IPS-18a (cell line): Measurements from ENCODE around the gene UBAC2.
"Not testable (repeated sequence)": the region's sequence is repeated elsewhere in the genome, so short reads cannot be mapped to it uniquely, and the experiment has no call there.

Experiments used
- H3K27ac ChIP-seq: one replicate; pipeline ENCODE4 v1.5.1; 2013; ENCODE audit warnings: low read length
- H3K27me3 ChIP-seq: one replicate; pipeline ENCODE4 v1.6.1; 2013; ENCODE audit warnings: mild to moderate bottlenecking, low read length; ENCODE audit not compliant: control insufficient read depth, insufficient read depth
- H3K36me3 ChIP-seq: one replicate; pipeline ENCODE4 v1.6.1; 2013; ENCODE audit warnings: low read depth, low read length; ENCODE audit not compliant: control insufficient read depth
- H3K4me1 ChIP-seq: one replicate; pipeline ENCODE4 v1.6.1; 2013; ENCODE audit warnings: low read depth, low read length; ENCODE audit not compliant: control insufficient read depth
- H3K4me3 ChIP-seq: one replicate; pipeline ENCODE4 v1.5.1; 2013; ENCODE audit warnings: low read length
- H3K9ac ChIP-seq: one replicate; pipeline ENCODE4 v1.6.1; 2013; ENCODE audit warnings: mild to moderate bottlenecking, low read length, moderate library complexity
- H3K9me3 ChIP-seq: one replicate; pipeline ENCODE4 v1.6.1; 2013; ENCODE audit warnings: low read depth, low read length; ENCODE audit not compliant: control insufficient read depth

Gene UBAC2

GRCh38 chr13:99389520-99390304, 189.1 kb downstream of the UBAC2 start:
- Histone ChIP-seq H3K9ac (no peak overlapping the region), H3K27me3 (no peaks in the 10 kb centered on the region), H3K4me1 (no peaks in the 10 kb centered on the region), H3K27ac (no peak overlapping the region), H3K4me3 (no peak overlapping the region), H3K36me3 (no peaks in the 10 kb centered on the region), H3K9me3 (no peaks in the 10 kb centered on the region)

- Histone ChIP-seq H3K9ac (no peak overlapping the region), H3K4me3 (no peak overlapping the region), H3K27ac (no peak overlapping the region), H3K36me3 (no peaks in the 10 kb centered on the region), H3K4me1 (no peaks in the 10 kb centered on the region), H3K27me3 (no peaks in the 10 kb centered on the region), H3K9me3 (no peaks in the 10 kb centered on the region)
Observed at GRCh38 chr13:99390601-99391000, 189.9 kb downstream of the UBAC2 start.

- no peak overlapping the region for H3K27ac ChIP-seq
- H3K9me3 ChIP-seq = no peaks in the 10 kb centered on the region
- no peak overlapping the region for H3K9ac ChIP-seq
- no peak overlapping the region for H3K4me3 ChIP-seq
- H3K27me3 ChIP-seq = no peaks in the 10 kb centered on the region
- H3K36me3 ChIP-seq = no peaks in the 10 kb centered on the region
- H3K4me1 ChIP-seq = no peaks in the 10 kb centered on the region
Observed at GRCh38 chr13:99391781-99392469, 191.3 kb downstream of the UBAC2 start.

GRCh38 chr13:99392470-99393135, 191.9 kb downstream of the UBAC2 start:
- no peaks in the 10 kb centered on the region for H3K27me3 ChIP-seq
- no peak overlapping the region for H3K27ac ChIP-seq
- no peaks in the 10 kb centered on the region for H3K4me1 ChIP-seq
- H3K36me3 ChIP-seq = no peaks in the 10 kb centered on the region
- H3K9ac ChIP-seq = no peak overlapping the region
- no peaks in the 10 kb centered on the region for H3K9me3 ChIP-seq
- no peak overlapping the region for H3K4me3 ChIP-seq

- not testable (repeated sequence) for H3K4me3 ChIP-seq, H3K36me3 ChIP-seq, H3K27ac ChIP-seq, H3K4me1 ChIP-seq, H3K9me3 ChIP-seq, H3K9ac ChIP-seq, H3K27me3 ChIP-seq
Observed at GRCh38 chr13:99393391-99393790, 192.7 kb downstream of the UBAC2 start.

GRCh38 chr13:99393791-99394735, 193.4 kb downstream of the UBAC2 start:
- Histone ChIP-seq H3K4me3 (no peak overlapping the region), H3K27me3 (no peaks in the 10 kb centered on the region), H3K9ac (no peak overlapping the region), H3K9me3 (no peaks in the 10 kb centered on the region), H3K36me3 (no peaks in the 10 kb centered on the region), H3K4me1 (no peaks in the 10 kb centered on the region), H3K27ac (no peak overlapping the region)

- Histone ChIP-seq H3K27me3 (no peaks in the 10 kb centered on the region), H3K4me3 (no peak overlapping the region), H3K9me3 (no peaks in the 10 kb centered on the region), H3K9ac (no peak overlapping the region), H3K4me1 (no peaks in the 10 kb centered on the region), H3K27ac (no peak overlapping the region), H3K36me3 (no peaks in the 10 kb centered on the region)
Observed at GRCh38 chr13:99395436-99395835, 194.8 kb downstream of the UBAC2 start.

GRCh38 chr13:99396446-99396845, 195.8 kb downstream of the UBAC2 start:
- H3K36me3 ChIP-seq = no peaks in the 10 kb centered on the region
- H3K4me3 ChIP-seq = no peak overlapping the region
- H3K9ac ChIP-seq = no peak overlapping the region
- H3K27me3 ChIP-seq = no peaks in the 10 kb centered on the region
- no peaks in the 10 kb centered on the region for H3K4me1 ChIP-seq
- no peak overlapping the region for H3K27ac ChIP-seq
- no peaks in the 10 kb centered on the region for H3K9me3 ChIP-seq

- H3K9ac ChIP-seq = no peak overlapping the region
- H3K4me1 ChIP-seq = no peaks in the 10 kb centered on the region
- H3K36me3 ChIP-seq = no peaks in the 10 kb centered on the region
- H3K27me3 ChIP-seq = no peaks in the 10 kb centered on the region
- no peak overlapping the region for H3K27ac ChIP-seq
- H3K4me3 ChIP-seq = no peak overlapping the region
- H3K9me3 ChIP-seq = no peaks in the 10 kb centered on the region
Observed at GRCh38 chr13:99398071-99398470, 197.4 kb downstream of the UBAC2 start.

- Histone ChIP-seq H3K9ac (no peak overlapping the region), H3K4me3 (no peak overlapping the region), H3K9me3 (no peaks in the 10 kb centered on the region), H3K4me1 (no peaks in the 10 kb centered on the region), H3K36me3 (no peaks in the 10 kb centered on the region), H3K27me3 (no peaks in the 10 kb centered on the region), H3K27ac (no peak overlapping the region)
Observed at GRCh38 chr13:99398916-99399622, 198.4 kb downstream of the UBAC2 start.
